Ureter (tissue), 1 donor: ENCODE data around the gene AKAP6. TPM values are rescaled to one million over a fixed set of nuclear protein-coding genes. Genes with fewer than 3 reads are reported as not detected.

Source experiments
- DNase-seq: peaks from one replicate; pipeline ENCODE4 v3.0.0-alpha.2; 2020; ENCODE audit warnings: low spot score
- total RNA-seq: library from RNA; stranded (reverse); gene quantifications from one replicate; pipeline ENCODE4 v1.2.4, GENCODE V29; 2023
- donor health status: DM: yes; HTN: yes; CAD: no.

The AKAP6 gene
- total RNA-seq, 1 donor from 2014 or later, result 16.5 TPM

- no peak for DNase-seq
Observed at GRCh38 chr14:32821964-32822653, 493.0 kb downstream of the AKAP6 start.

GRCh38 chr14:32823706-32824105 is 494.6 kb downstream of the AKAP6 start:
- DNase-seq, result no peak

GRCh38 chr14:32824195-32824594 is 495.1 kb downstream of the AKAP6 start:
- no peak for DNase-seq

DNA sequence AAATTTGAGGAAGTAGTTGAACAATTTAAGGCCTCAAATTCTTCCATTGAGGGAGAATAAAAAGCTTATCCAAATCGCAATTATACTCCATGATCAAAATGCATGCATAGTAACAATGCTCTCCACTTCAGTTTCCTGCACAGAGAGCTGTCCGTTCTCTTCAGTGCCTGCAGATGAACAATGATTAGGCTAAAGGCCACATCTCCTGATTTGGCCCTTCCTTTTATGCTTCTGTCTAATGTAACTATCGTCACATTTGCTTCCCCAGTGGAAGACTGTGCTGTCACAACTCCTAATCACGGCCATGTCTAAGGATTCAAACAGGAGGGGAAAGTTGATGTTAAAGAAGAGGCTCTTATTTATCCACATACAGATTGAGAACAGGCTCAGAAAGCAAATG is 496.0 kb downstream of the AKAP6 start:
- DNase-seq, result no peak

DNA sequence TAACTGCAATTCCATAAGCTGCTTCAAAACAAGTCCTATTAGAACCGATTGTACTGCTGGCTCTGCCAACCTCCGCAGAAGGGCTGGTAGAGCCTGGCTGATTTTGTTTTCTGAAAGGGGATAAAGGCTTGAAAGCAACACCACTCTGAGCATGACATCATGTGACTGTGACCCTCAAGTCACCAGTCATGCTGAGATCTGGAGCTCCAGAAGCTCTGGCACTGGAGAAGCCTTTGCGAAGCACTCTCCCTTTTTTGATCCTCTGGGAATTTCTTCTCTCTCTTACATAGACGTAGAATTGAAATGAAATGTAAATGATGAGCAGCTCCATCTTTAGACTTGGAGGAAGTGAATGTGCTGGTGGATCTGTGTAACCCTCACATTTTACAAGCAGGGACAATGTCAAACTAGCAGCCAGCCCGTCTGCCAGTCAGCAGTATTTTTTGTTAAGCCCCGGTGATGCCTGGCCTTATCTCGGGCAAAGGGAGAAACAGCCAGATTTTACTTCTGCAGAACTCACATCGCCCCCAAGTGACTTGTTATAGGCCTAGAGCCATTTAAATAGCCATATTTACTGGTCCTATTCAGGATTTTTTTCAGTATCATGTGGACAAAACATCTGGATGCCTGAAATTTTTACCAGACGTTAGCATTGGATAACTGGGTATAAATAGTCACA is 497.4 kb downstream of the AKAP6 start:
- no peak for DNase-seq

- DNase-seq, result no peak
Observed at GRCh38 chr14:32827514-32827913, 498.4 kb downstream of the AKAP6 start.

DNA sequence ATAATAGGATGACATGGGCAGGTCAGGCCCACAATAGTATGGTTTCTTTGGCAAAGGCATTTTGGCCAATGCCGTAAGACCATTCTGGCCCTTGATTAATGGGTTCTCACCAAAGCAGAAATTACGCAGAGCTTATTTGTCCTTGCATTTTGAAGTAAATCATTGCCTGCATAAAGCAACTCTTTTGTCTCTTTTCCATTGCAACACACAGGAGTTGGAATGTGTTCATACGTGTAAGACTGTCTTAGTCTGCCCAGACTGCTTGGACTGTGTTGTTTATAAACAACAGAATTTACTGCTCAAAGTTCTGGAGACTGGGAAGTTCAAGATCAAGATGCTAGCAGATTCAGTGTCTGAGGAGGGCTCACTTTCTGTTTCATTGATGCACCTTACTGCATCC is 506.8 kb downstream of the AKAP6 start:
- DNase-seq, result no peak

DNA sequence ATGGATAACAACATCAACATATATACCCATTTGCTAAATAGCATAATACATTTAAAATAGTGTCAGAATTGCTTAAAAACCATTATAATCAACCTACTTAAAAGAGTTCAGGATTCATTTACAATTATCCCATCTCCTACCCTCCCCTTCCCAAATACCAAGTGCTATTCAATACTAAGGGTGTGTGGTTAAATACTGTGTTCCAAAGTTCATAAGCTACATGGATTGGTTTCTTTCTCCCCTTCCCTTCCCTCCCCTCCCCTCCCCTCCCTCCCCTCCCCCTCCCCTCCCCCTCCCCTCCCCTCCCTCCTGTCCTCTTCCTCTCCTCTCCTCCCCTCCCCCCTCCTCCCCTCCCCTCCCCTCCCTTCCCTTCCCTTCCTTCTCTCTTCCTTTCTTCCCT is 512.6 kb downstream of the AKAP6 start:
- no peak for DNase-seq

GRCh38 chr14:32846821-32847365 is 517.8 kb downstream of the AKAP6 start:
- no peak for DNase-seq

- DNase-seq, result no peak
Observed at GRCh38 chr14:32847867-32848266, 518.8 kb downstream of the AKAP6 start.

DNA sequence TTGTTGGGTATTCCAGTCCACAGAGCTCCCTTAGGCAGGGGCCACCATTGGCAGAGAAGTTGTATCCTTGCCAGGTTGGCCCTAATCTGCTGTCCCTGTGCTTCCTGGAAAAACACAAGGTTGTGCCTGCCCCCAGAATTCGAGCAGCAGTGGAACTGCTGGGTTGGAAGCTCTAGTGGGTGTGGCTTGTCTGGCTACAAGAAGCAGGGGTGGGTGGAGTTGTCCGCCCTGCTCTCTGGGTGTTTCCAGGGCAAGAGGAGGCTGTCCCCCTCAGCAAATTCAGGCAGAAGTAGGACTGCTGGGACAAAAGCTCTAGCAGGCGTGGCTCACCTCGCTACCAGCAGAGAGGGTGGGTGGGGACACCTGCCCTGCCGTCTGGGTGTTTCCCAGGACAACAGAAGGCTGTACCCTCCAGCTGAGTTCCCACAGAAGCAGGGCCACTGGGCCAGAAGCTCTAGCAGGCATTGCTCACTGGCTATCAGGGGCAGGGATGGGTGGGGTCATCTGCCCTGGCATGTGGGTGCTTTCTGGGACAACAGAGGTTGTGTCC is 536.8 kb downstream of the AKAP6 start:
- DNase-seq, result no peak

DNA sequence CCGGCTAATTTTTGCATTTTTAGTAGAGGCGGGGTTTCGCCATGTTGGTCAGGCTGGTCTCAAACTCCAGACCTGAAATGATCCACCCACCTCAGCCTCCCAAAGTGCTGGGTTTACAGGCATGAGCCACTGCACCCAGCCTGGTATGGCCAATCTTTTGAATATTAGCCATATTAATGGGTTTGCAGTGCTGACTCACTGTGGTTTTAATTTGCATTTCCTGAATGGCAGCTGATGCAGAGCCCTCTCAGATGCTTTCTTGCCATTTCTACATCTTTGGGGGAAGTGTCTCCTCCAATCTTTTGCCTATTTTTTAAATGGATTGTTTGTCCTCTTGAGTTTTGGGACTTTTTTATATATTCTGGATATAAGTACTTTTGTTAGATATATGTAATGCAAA is 554.1 kb downstream of the AKAP6 start:
- no peak for DNase-seq

Other genes with a start within 250 kb of the AKAP6 start
- gene RNU6-7, start 127.3 kb upstream of the AKAP6 start, total RNA-seq, result not detected
- gene RNU6-8, start 126.0 kb upstream of the AKAP6 start, total RNA-seq, result not detected